Measurements from ENCODE around the gene GALK1.

DNA sequence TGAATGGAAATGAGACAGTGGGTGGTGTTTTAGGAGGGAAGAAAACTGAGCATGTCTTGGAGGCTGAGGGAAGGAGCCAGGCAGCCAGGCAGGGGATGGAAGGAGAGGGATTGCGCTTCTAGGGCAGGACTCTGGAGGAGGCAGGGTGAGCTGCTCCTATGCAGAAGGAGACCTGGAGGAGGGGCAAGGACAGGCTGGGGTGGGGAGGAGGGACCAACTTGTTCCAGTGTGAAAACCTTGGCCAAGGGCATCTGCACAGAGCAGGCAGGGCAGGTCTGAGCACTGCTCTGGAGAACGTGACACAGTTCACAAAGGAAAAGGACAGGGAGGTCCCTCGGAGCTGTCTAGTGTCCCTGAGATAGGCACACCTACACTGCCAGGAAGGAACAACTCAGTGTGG lies 5.5 kb downstream of the GALK1 start:
- TF ChIP-seq, protein P1, sequence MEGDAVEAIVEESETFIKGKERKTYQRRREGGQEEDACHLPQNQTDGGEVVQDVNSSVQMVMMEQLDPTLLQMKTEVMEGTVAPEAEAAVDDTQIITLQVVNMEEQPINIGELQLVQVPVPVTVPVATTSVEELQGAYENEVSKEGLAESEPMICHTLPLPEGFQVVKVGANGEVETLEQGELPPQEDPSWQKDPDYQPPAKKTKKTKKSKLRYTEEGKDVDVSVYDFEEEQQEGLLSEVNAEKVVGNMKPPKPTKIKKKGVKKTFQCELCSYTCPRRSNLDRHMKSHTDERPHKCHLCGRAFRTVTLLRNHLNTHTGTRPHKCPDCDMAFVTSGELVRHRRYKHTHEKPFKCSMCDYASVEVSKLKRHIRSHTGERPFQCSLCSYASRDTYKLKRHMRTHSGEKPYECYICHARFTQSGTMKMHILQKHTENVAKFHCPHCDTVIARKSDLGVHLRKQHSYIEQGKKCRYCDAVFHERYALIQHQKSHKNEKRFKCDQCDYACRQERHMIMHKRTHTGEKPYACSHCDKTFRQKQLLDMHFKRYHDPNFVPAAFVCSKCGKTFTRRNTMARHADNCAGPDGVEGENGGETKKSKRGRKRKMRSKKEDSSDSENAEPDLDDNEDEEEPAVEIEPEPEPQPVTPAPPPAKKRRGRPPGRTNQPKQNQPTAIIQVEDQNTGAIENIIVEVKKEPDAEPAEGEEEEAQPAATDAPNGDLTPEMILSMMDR (optimal IDR thresholded peaks at IDR 0.05 in 1 of 3, IDR thresholded peaks at IDR 0.05 in 1 of 3, conservative IDR thresholded peaks at IDR 0.05 in 1 of 3; ENCODE audit: extremely low read depth in 1 of 3, insufficient read depth in 2 of 3, low read length in 3 of 3): no peak
- no peak for TF ChIP-seq EZH2 (IDR thresholded peaks at IDR 0.05; ENCODE audit: low read length)
